Fibroblast of pulmonary artery (primary cell): ENCODE results near the gene P2RX3.
A peak's percentile ranks its signal among the peaks of the same experiment; 100 is the strongest.

Experiments used
- DNase-seq: peaks from one replicate; pipeline ENCODE4 v3.0.0-alpha.2; 2010; ENCODE audit warnings: low read depth
- H3K4me3 ChIP-seq: replicated peaks from 2 replicates; pipeline ENCODE4 v1.5.1; 2011; ENCODE audit warnings: low read depth, mild to moderate bottlenecking, control low read depth, low read length, moderate library complexity
- CTCF ChIP-seq: IDR thresholded peaks from 2 replicates; pipeline ENCODE4 v1.5.1; 2011; ENCODE audit warnings: mild to moderate bottlenecking, control low read depth, low read length, inconsistent platforms; ENCODE audit errors: missing control alignments

Gene P2RX3

GRCh38 chr11:57349491-57350274 lies 11.5 kb downstream of the P2RX3 start:
- TF ChIP-seq CTCF, result peak; percentile 82
- peak; percentile 46 for DNase-seq
- no peak overlapping the region for H3K4me3 ChIP-seq

GRCh38 chr11:57353036-57353435 lies 14.9 kb downstream of the P2RX3 start:
- no peak overlapping the region for H3K4me3 ChIP-seq
- TF ChIP-seq CTCF, result no peak
- no peak for DNase-seq

- DNase-seq, result no peak
- TF ChIP-seq CTCF, result no peak
- H3K4me3 ChIP-seq, result no peak overlapping the region
Measured at GRCh38 chr11:57353446-57353845, 15.3 kb downstream of the P2RX3 start.

GRCh38 chr11:57353852-57354251 lies 15.7 kb downstream of the P2RX3 start:
- no peak overlapping the region for H3K4me3 ChIP-seq
- no peak for TF ChIP-seq CTCF
- no peak for DNase-seq

GRCh38 chr11:57354699-57355098 lies 16.5 kb downstream of the P2RX3 start:
- no peak for TF ChIP-seq CTCF
- DNase-seq, result no peak
- no peak overlapping the region for H3K4me3 ChIP-seq

GRCh38 chr11:57356268-57356667 lies 18.1 kb downstream of the P2RX3 start:
- no peak for DNase-seq
- TF ChIP-seq CTCF, result no peak
- H3K4me3 ChIP-seq, result no peak overlapping the region

- no peak overlapping the region for H3K4me3 ChIP-seq
- no peak for DNase-seq
- TF ChIP-seq CTCF, result no peak
Measured at GRCh38 chr11:57357310-57357709, 19.2 kb downstream of the P2RX3 start.
